Large intestine (tissue), 3 donors: ENCODE data around the gene R3HDM2. TPM values are rescaled to one million over a fixed set of nuclear protein-coding genes. Genes with fewer than 3 reads are reported as not detected.
"Not testable (repeated sequence)": the region's sequence is repeated elsewhere in the genome, so short reads cannot be mapped to it uniquely, and the experiment has no call there.

Experiments
- DNase-seq, 2 donors: peaks; one replicate each; pipeline versions ENCODE4 v3.0.0 to v3.0.0-alpha.2; 2013
- H3K27ac ChIP-seq: one replicate; pipeline ENCODE4 v1.5.1; 2013; ENCODE audit warnings: low read length
- H3K27me3 ChIP-seq: 2 replicates; pipeline ENCODE4 v1.6.1; 2013; ENCODE audit warnings: low read length; ENCODE audit not compliant: control insufficient read depth, insufficient read depth
- H3K36me3 ChIP-seq: 2 replicates; pipeline ENCODE4 v1.6.1; 2013; ENCODE audit warnings: low read length; ENCODE audit not compliant: control insufficient read depth, insufficient read depth
- H3K4me1 ChIP-seq: one replicate; pipeline ENCODE4 v1.6.1; 2013; ENCODE audit warnings: low read length; ENCODE audit not compliant: control insufficient read depth, insufficient read depth
- H3K4me3 ChIP-seq: one replicate; pipeline ENCODE4 v1.5.1; 2013; ENCODE audit warnings: low read length
- H3K9me3 ChIP-seq: one replicate; pipeline ENCODE4 v1.6.1; 2013; ENCODE audit warnings: mild to moderate bottlenecking, low read depth, low read length, moderate library complexity; ENCODE audit not compliant: control insufficient read depth
- WGBS: methylation state at CpG from one replicate; pipeline ENCODE4 v1.1.5; 2013; ENCODE audit warnings: low lambda C conversion rate; ENCODE audit not compliant: insufficient coverage; 5-methylcytosine and 5-hydroxymethylcytosine counted together
- polyA plus RNA-seq: library from polyadenylated mRNA; unstranded; fragments of 120-200 nt; gene quantifications from one replicate; pipeline ENCODE4 v1.2.1, GENCODE V29; 2013

The R3HDM2 gene
- polyA plus RNA-seq, 1 donor = 64.2 TPM

GRCh38 chr12:57438400-57438799, 7.6 kb upstream of the R3HDM2 start:
- no CpG with 5 or more reads among the region's 1 CpG for WGBS
- Histone ChIP-seq H3K27me3 (no peaks in the 10 kb centered on the region), H3K27ac (no peak overlapping the region), H3K4me3 (no peak overlapping the region), H3K36me3 (no peaks in the 10 kb centered on the region), H3K9me3 (no peaks in the 10 kb centered on the region), H3K4me1 (peaks cover 11% of the 10 kb centered on the region)
- DNase-seq = no peak

- Histone ChIP-seq H3K27me3 (no peaks in the 10 kb centered on the region), H3K9me3 (no peaks in the 10 kb centered on the region), H3K4me3 (no peak overlapping the region), H3K4me1 (peaks cover 15% of the 10 kb centered on the region), H3K36me3 (no peaks in the 10 kb centered on the region), H3K27ac (no peak overlapping the region)
- whole genome bisulfite sequencing = no CpG with 5 or more reads among the region's 4 CpGs
- no peak for DNase-seq
These were observed 4.5 kb upstream of the R3HDM2 start for GRCh38 chr12:57435293-57435692.

- peak in 1 of 2 donors; percentile 40 for DNase-seq
- Histone ChIP-seq H3K36me3 (no peaks in the 10 kb centered on the region), H3K4me3 (no peak within 1 kb of the TSS)
These were observed 3.8 kb upstream of the R3HDM2 start, which contains the start of gene INHBC for GRCh38 chr12:57434517-57435223. TSS of gene INHBC (plus strand) at chr12:57434784. CDS start at chr12:57434887, 103 bp downstream.

GRCh38 chr12:57433370-57433769, 2.5 kb upstream of the R3HDM2 start:
- DNase-seq = no peak
- Histone ChIP-seq H3K27me3 (no peaks in the 10 kb centered on the region), H3K9me3 (no peaks in the 10 kb centered on the region), H3K36me3 (no peaks in the 10 kb centered on the region), H3K4me3 (no peak overlapping the region), H3K4me1 (peaks cover 18% of the 10 kb centered on the region), H3K27ac (no peak overlapping the region)
- 100% methylated on average over 3 of the region's 3 CpGs for WGBS

More at GRCh38 chr12:57434517-57435223, 3.8 kb upstream of the R3HDM2 start, which contains the start of gene INHBC:
- no peak within 1 kb of the TSS for H3K27ac ChIP-seq
- WGBS = no CpG with 5 or more reads among the region's 8 CpGs
- H3K9me3 ChIP-seq = no peaks in the 10 kb centered on the region
- no peaks in the 10 kb centered on the region for H3K27me3 ChIP-seq
- peaks cover 15% of the 10 kb centered on the region for H3K4me1 ChIP-seq

GRCh38 chr12:57431654-57432188, 878 bp upstream of the R3HDM2 start:
- Histone ChIP-seq H3K4me1 (peaks cover 18% of the 10 kb centered on the region), H3K9me3 (no peaks in the 10 kb centered on the region), H3K27me3 (no peaks in the 10 kb centered on the region), H3K27ac (peak overlapping the region; percentile 100), H3K36me3 (no peaks in the 10 kb centered on the region), H3K4me3 (peak overlapping the region; percentile 69)
- 34% methylated on average over 6 of the region's 11 CpGs for WGBS
- DNase-seq = peak in 1 of 2 donors; percentile 72

- peak overlapping the region; percentile 100 for H3K27ac ChIP-seq
These were observed 522 bp downstream of the R3HDM2 start for GRCh38 chr12:57430112-57430930.

GRCh38 chr12:57429473-57430111, 1.3 kb downstream of the R3HDM2 start:
- H3K27ac ChIP-seq = peak overlapping the region; percentile 94
- peak overlapping the region; percentile 59 for H3K4me3 ChIP-seq
- DNase-seq = peak in 1 of 2 donors; percentile 68
- peaks cover 5% of the 10 kb centered on the region for H3K36me3 ChIP-seq
- peaks cover 13% of the 10 kb centered on the region for H3K4me1 ChIP-seq
- no peaks in the 10 kb centered on the region for H3K27me3 ChIP-seq
- WGBS = 16% methylated on average over 3 of the region's 9 CpGs
- H3K9me3 ChIP-seq = no peaks in the 10 kb centered on the region

More at GRCh38 chr12:57430112-57430930, 522 bp downstream of the R3HDM2 start:
- Histone ChIP-seq H3K27me3 (no peaks in the 10 kb centered on the region), H3K36me3 (peaks cover 4% of the 10 kb centered on the region), H3K4me1 (peaks cover 18% of the 10 kb centered on the region), H3K9me3 (no peaks in the 10 kb centered on the region), H3K4me3 (peak overlapping the region; percentile 69)
- no CpG with 5 or more reads among the region's 74 CpGs for WGBS
- peak in 1 of 2 donors; percentile 22 for DNase-seq

- Histone ChIP-seq H3K4me1 (peaks cover 7% of the 10 kb centered on the region), H3K9me3 (no peaks in the 10 kb centered on the region), H3K36me3 (peaks cover 7% of the 10 kb centered on the region), H3K4me3 (no peak overlapping the region), H3K27ac (peak overlapping the region; percentile 94), H3K27me3 (no peaks in the 10 kb centered on the region)
- WGBS = 100% methylated on average over 1 of the region's 6 CpGs
- no peak for DNase-seq
These were observed 1.9 kb downstream of the R3HDM2 start for GRCh38 chr12:57428965-57429364.

- not testable (repeated sequence) for H3K27ac ChIP-seq, H3K4me3 ChIP-seq, H3K9me3 ChIP-seq, DNase-seq, H3K27me3 ChIP-seq, H3K4me1 ChIP-seq
- peaks cover 19% of the 10 kb centered on the region for H3K36me3 ChIP-seq
- 93% methylated on average over 3 of the region's 10 CpGs for WGBS
These were observed 3.9 kb downstream of the R3HDM2 start for GRCh38 chr12:57426948-57427347.

- no peaks in the 10 kb centered on the region for H3K4me1 ChIP-seq
- no peaks in the 10 kb centered on the region for H3K27me3 ChIP-seq
- no peak overlapping the region for H3K4me3 ChIP-seq
- WGBS = no CpG with 5 or more reads among the region's 5 CpGs
- peaks cover 20% of the 10 kb centered on the region for H3K36me3 ChIP-seq
- H3K27ac ChIP-seq = no peak overlapping the region
- DNase-seq = no peak
- H3K9me3 ChIP-seq = no peaks in the 10 kb centered on the region
These were observed 10.4 kb downstream of the R3HDM2 start for GRCh38 chr12:57420482-57420881.
